Measurements from ENCODE around the gene ARHGAP44.

DNA sequence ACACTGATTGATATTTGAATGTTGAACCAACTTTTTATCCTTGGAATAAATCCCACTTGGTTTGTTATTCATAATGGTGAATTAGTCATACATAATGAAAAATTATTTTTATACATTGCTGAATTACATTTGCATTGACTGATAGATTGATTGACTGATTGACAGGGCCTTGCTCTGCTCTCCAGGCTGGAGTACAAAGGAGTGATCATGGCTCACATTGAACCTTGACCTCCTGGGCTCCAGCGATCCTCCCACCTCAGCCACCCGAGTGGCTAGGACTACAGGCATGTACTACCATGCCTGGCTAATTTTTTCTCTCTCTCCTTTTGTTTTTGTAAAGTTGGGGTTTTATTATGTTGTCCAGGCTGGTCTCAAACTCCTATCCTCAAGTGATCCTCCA, 97.8 kb downstream of the ARHGAP44 start:
- TF ChIP-seq, protein P1, sequence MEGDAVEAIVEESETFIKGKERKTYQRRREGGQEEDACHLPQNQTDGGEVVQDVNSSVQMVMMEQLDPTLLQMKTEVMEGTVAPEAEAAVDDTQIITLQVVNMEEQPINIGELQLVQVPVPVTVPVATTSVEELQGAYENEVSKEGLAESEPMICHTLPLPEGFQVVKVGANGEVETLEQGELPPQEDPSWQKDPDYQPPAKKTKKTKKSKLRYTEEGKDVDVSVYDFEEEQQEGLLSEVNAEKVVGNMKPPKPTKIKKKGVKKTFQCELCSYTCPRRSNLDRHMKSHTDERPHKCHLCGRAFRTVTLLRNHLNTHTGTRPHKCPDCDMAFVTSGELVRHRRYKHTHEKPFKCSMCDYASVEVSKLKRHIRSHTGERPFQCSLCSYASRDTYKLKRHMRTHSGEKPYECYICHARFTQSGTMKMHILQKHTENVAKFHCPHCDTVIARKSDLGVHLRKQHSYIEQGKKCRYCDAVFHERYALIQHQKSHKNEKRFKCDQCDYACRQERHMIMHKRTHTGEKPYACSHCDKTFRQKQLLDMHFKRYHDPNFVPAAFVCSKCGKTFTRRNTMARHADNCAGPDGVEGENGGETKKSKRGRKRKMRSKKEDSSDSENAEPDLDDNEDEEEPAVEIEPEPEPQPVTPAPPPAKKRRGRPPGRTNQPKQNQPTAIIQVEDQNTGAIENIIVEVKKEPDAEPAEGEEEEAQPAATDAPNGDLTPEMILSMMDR (IDR thresholded peaks at IDR 0.05) = no peak
- no peak for TF ChIP-seq EZH2 (IDR thresholded peaks at IDR 0.05; ENCODE audit: borderline replicate concordance, insufficient read depth, low read depth, low read length, poor library complexity, severe bottlenecking)

Data from B cell (primary cell).